Keratinocyte (primary cell): Measurements from ENCODE around the gene MAX. TPM values are rescaled to one million over a fixed set of nuclear protein-coding genes. Genes with fewer than 3 reads are reported as not detected.

Experiments used
- DNase-seq: peaks from one replicate; pipeline ENCODE4 v3.0.0-alpha.2; 2011; ENCODE audit warnings: low read depth, missing footprints, low spot score
- FAIRE-seq: peaks from 2 replicates; lab custom pipeline; 2011; peaks lifted over from hg19 to GRCh38; lab: Jason Lieb, UNC
- H2AFZ ChIP-seq: 2 replicates; pipeline ENCODE4 v1.6.0; 2012; ENCODE audit warnings: low read length, control low read depth, inconsistent platforms; ENCODE audit not compliant: control insufficient read depth
- H3K27ac ChIP-seq: 2 replicates; pipeline ENCODE4 v1.5.1; 2011; ENCODE audit warnings: low read length; ENCODE audit not compliant: control insufficient read depth, insufficient read depth
- H3K27me3 ChIP-seq: 3 replicates; pipeline ENCODE4 v1.6.0; 2011; ENCODE audit warnings: low read length; ENCODE audit not compliant: control insufficient read depth, insufficient read depth; ENCODE audit errors: extremely low read depth
- H3K36me3 ChIP-seq, 2 experiments: 2 replicates in 1 of 2; 3 replicates in 1 of 2; pipeline ENCODE4 v1.5.1; 2011; ENCODE audit warnings: low read length in 2 of 2, mild to moderate bottlenecking in 1 of 2; ENCODE audit not compliant: control insufficient read depth in 2 of 2, insufficient read depth in 2 of 2; ENCODE audit errors: extremely low read depth in 1 of 2
- H3K4me1 ChIP-seq: 3 replicates; pipeline ENCODE4 v1.5.1; 2011; ENCODE audit warnings: low read length; ENCODE audit not compliant: control insufficient read depth, insufficient read depth; ENCODE audit errors: extremely low read depth
- H3K4me2 ChIP-seq: 3 replicates; pipeline ENCODE4 v1.6.0; 2011; ENCODE audit warnings: low read depth, low read length; ENCODE audit not compliant: control insufficient read depth, insufficient read depth; ENCODE audit errors: extremely low read depth
- H3K4me3 ChIP-seq, 3 experiments: fragments of 200-600 bp in 1 of 3; sonication (generic) in 1 of 3; 2 replicates in 2 of 3; 3 replicates in 1 of 3; pipeline ENCODE4 v1.5.1; 2011 to 2016; ENCODE audit warnings: low read length in 3 of 3, mild to moderate bottlenecking in 3 of 3, control low read depth in 2 of 3, inconsistent platforms in 1 of 3, low read depth in 1 of 3, mixed read lengths in 1 of 3, mixed run types in 1 of 3, moderate library complexity in 1 of 3; ENCODE audit not compliant: control insufficient read depth in 2 of 3, insufficient read depth in 2 of 3; ENCODE audit errors: extremely low read depth in 1 of 3
- H3K79me2 ChIP-seq: 2 replicates; pipeline ENCODE4 v1.6.0; 2012; ENCODE audit warnings: low read length; ENCODE audit not compliant: control insufficient read depth, insufficient read depth
- H3K9ac ChIP-seq: 3 replicates; pipeline ENCODE4 v1.6.0; 2011; ENCODE audit warnings: low read length; ENCODE audit not compliant: control insufficient read depth, insufficient read depth; ENCODE audit errors: extremely low read depth
- H3K9me1 ChIP-seq: 3 replicates; pipeline ENCODE4 v1.6.0; 2011; ENCODE audit warnings: low read length; ENCODE audit not compliant: control insufficient read depth, insufficient read depth; ENCODE audit errors: extremely low read depth
- H3K9me3 ChIP-seq: 2 replicates; pipeline ENCODE4 v1.5.1; 2012; ENCODE audit warnings: low read depth, low read length; ENCODE audit not compliant: control insufficient read depth
- H4K20me1 ChIP-seq: 3 replicates; pipeline ENCODE4 v1.6.0; 2011; ENCODE audit warnings: low read length; ENCODE audit not compliant: control insufficient read depth, insufficient read depth; ENCODE audit errors: extremely low read depth
- CTCF ChIP-seq, 3 experiments: IDR thresholded peaks in 1 of 3; conservative IDR thresholded peaks in 1 of 3; optimal IDR thresholded peaks in 1 of 3; 2 replicates in 2 of 3; 3 replicates in 1 of 3; pipeline versions ENCODE3 to v1.5.1; 2011; ENCODE audit warnings: low read length in 3 of 3, mild to moderate bottlenecking in 3 of 3, moderate library complexity in 2 of 3, control low read depth in 1 of 3, inconsistent platforms in 1 of 3; ENCODE audit not compliant: insufficient read depth in 2 of 3; ENCODE audit errors: extremely low read depth in 1 of 3
- EZH2 ChIP-seq: IDR thresholded peaks from one replicate; pipeline ENCODE4 v1.6.1; 2012; ENCODE audit warnings: inconsistent platforms, mild to moderate bottlenecking, low read length, moderate library complexity
- dilution Hi-C: fragments of 300-500 bp; cut with MboI; formaldehyde crosslinking; loops from one replicate; pipeline ENCODE4 v1.7.0; 2020; ENCODE audit warnings: low sequenced_read_pairs; ENCODE audit not compliant: extremely low pct_ligation_motif_present
- polyA plus RNA-seq, 5 experiments: library from polyadenylated mRNA; depleted of rRNA in 3 of 5; stranded (reverse) in 3 of 5; stranded (forward) in 1 of 5; unstranded in 1 of 5; fragments of >200 nt; gene quantifications; 1 replicate in 1 of 5; 2 replicates in 3 of 5; 3 replicates in 1 of 5; pipeline versions ENCODE4 v1.2.1 to v1.2.3, GENCODE V29; 2011 to 2012; ENCODE audit warnings: missing spikeins in 2 of 5, low read depth in 1 of 5, low replicate concordance in 1 of 5

Gene MAX
- polyA plus RNA-seq, 1 donor (not counting 4 experiments of a cell fraction or from before 2014, with no cell fraction given): 65.2 TPM

- Histone ChIP-seq H3K79me2 (no peaks in the 10 kb centered on the region), H4K20me1 (no peaks in the 10 kb centered on the region), H3K9me1 (no peaks in the 10 kb centered on the region), H3K4me2 (no peak overlapping the region), H3K9me3 (no peaks in the 10 kb centered on the region), H3K36me3 (peaks cover 6 to 9% of the 10 kb centered on the region in 2 experiments), H3K4me1 (peaks cover 10% of the 10 kb centered on the region), H3K27me3 (no peaks in the 10 kb centered on the region), H3K27ac (no peak overlapping the region), H2AFZ (no peak overlapping the region), H3K9ac (no peak overlapping the region), H3K4me3 (no peak overlapping the region)
- DNase-seq (no peak), FAIRE-seq (no peak)
- TF ChIP-seq CTCF (optimal IDR thresholded peaks at IDR 0.05 in 1 of 3, IDR thresholded peaks at IDR 0.05 in 1 of 3, conservative IDR thresholded peaks at IDR 0.05 in 1 of 3; ENCODE audit: extremely low read depth in 1 of 3, insufficient read depth in 2 of 3, low read length in 3 of 3): no peak
- dilution Hi-C loops: no loop called here
Measured at GRCh38 chr14:65042731-65043372, 59.5 kb downstream of the MAX start.

GRCh38 chr14:65042296-65042695 is 60.0 kb downstream of the MAX start:
- Histone ChIP-seq H3K79me2 (no peaks in the 10 kb centered on the region), H3K4me1 (peaks cover 4% of the 10 kb centered on the region), H3K27me3 (no peaks in the 10 kb centered on the region), H3K9me1 (no peaks in the 10 kb centered on the region), H3K9ac (no peak overlapping the region), H3K4me2 (no peak overlapping the region), H3K36me3 (peaks cover 6 to 9% of the 10 kb centered on the region in 2 experiments), H2AFZ (no peak overlapping the region), H3K9me3 (no peaks in the 10 kb centered on the region), H3K27ac (no peak overlapping the region), H3K4me3 (no peak overlapping the region), H4K20me1 (no peaks in the 10 kb centered on the region)
- dilution Hi-C loops: no loop called here
- TF ChIP-seq CTCF (optimal IDR thresholded peaks at IDR 0.05 in 1 of 3, IDR thresholded peaks at IDR 0.05 in 1 of 3, conservative IDR thresholded peaks at IDR 0.05 in 1 of 3; ENCODE audit: extremely low read depth in 1 of 3, insufficient read depth in 2 of 3, low read length in 3 of 3) (no peak), EZH2 (no peak)
- FAIRE-seq (no peak), DNase-seq (no peak)
